Bronchial epithelial cell (primary cell): Measurements from ENCODE around the gene PPM1J. TPM values are rescaled to one million over a fixed set of nuclear protein-coding genes. Genes with fewer than 3 reads are reported as not detected.

Experiments
- DNase-seq: peaks from one replicate; pipeline ENCODE4 v3.0.0-alpha.2; 2010; ENCODE audit warnings: low read depth
- FAIRE-seq: peaks from 2 replicates; lab custom pipeline; 2011; peaks lifted over from hg19 to GRCh38; lab: Jason Lieb, UNC
- H3K27me3 ChIP-seq: 2 replicates; pipeline ENCODE4 v1.5.1; 2011; ENCODE audit warnings: low read length; ENCODE audit not compliant: control insufficient read depth, insufficient read depth
- H3K36me3 ChIP-seq: 2 replicates; pipeline ENCODE4 v1.5.1; 2011; ENCODE audit warnings: low read length; ENCODE audit not compliant: control insufficient read depth, insufficient read depth
- H3K4me3 ChIP-seq: 2 replicates; pipeline ENCODE4 v1.5.1; 2011; ENCODE audit warnings: mild to moderate bottlenecking, low read depth, low read length, control low read depth
- total RNA-seq: library from RNA; depleted of rRNA; stranded (reverse); fragments of >200 nt; gene quantifications from 2 replicates; pipeline ENCODE4 v1.2.1, GENCODE V29; 2014
- TF ChIP-seq, protein P1 (sequence below): IDR thresholded peaks from 2 replicates; pipeline ENCODE4 v1.5.1; 2011; ENCODE audit warnings: mild to moderate bottlenecking, moderate library complexity, low read length, control low read depth, inconsistent platforms; ENCODE audit not compliant: insufficient read depth, severe bottlenecking

PPM1J gene
- total RNA-seq, 1 donor from 2014 or later, result 4.5 TPM

- Histone ChIP-seq H3K4me3 (no peak overlapping the region), H3K36me3 (no peaks in the 10 kb centered on the region), H3K27me3 (peaks cover 5% of the 10 kb centered on the region)
- FAIRE-seq, result no peak
- TF ChIP-seq, protein P1, sequence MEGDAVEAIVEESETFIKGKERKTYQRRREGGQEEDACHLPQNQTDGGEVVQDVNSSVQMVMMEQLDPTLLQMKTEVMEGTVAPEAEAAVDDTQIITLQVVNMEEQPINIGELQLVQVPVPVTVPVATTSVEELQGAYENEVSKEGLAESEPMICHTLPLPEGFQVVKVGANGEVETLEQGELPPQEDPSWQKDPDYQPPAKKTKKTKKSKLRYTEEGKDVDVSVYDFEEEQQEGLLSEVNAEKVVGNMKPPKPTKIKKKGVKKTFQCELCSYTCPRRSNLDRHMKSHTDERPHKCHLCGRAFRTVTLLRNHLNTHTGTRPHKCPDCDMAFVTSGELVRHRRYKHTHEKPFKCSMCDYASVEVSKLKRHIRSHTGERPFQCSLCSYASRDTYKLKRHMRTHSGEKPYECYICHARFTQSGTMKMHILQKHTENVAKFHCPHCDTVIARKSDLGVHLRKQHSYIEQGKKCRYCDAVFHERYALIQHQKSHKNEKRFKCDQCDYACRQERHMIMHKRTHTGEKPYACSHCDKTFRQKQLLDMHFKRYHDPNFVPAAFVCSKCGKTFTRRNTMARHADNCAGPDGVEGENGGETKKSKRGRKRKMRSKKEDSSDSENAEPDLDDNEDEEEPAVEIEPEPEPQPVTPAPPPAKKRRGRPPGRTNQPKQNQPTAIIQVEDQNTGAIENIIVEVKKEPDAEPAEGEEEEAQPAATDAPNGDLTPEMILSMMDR, result no peak
- no peak for DNase-seq
Measured at GRCh38 chr1:112748396-112748795, 33.3 kb upstream of the PPM1J start.

- TF ChIP-seq, protein P1, result peak; percentile 78
- FAIRE-seq, result no peak
- peak overlapping the region; percentile 32 for H3K4me3 ChIP-seq
- peak; percentile 37 for DNase-seq
- peaks cover 5% of the 10 kb centered on the region for H3K27me3 ChIP-seq
- H3K36me3 ChIP-seq, result no peaks in the 10 kb centered on the region
Measured at GRCh38 chr1:112744009-112744578, 29.0 kb upstream of the PPM1J start.

GRCh38 chr1:112743174-112744008 is 28.3 kb upstream of the PPM1J start:
- FAIRE-seq, result no peak
- TF ChIP-seq, protein P1, result no peak
- Histone ChIP-seq H3K4me3 (peak overlapping the region; percentile 32), H3K36me3 (no peaks in the 10 kb centered on the region), H3K27me3 (peaks cover 5% of the 10 kb centered on the region)
- peak; percentile 31 for DNase-seq

- no peak for FAIRE-seq
- H3K4me3 ChIP-seq, result no peak overlapping the region
- no peaks in the 10 kb centered on the region for H3K36me3 ChIP-seq
- TF ChIP-seq, protein P1, result no peak
- DNase-seq, result no peak
- H3K27me3 ChIP-seq, result no peaks in the 10 kb centered on the region
Measured at GRCh38 chr1:112737573-112737972, 22.4 kb upstream of the PPM1J start.

GRCh38 chr1:112735752-112736151 is 20.6 kb upstream of the PPM1J start:
- TF ChIP-seq, protein P1, result no peak
- H3K36me3 ChIP-seq, result no peaks in the 10 kb centered on the region
- H3K27me3 ChIP-seq, result no peaks in the 10 kb centered on the region
- no peak for FAIRE-seq
- peak; percentile 99 for DNase-seq
- no peak overlapping the region for H3K4me3 ChIP-seq
